Ascending aorta (tissue), 2 donors: ENCODE data around the gene SDK1. TPM values are rescaled to one million over a fixed set of nuclear protein-coding genes. Genes with fewer than 3 reads are reported as not detected.

Experiments
- DNase-seq, 2 donors: peaks; one replicate each; pipeline ENCODE4 v3.0.0-alpha.2; 2019; ENCODE audit warnings: low spot score in 2 of 2
- H3K27ac ChIP-seq, 2 donors: fragments of 200-600 bp; sonication (generic); one replicate each; pipeline ENCODE4 v1.5.1; 2016 to 2017; ENCODE audit warnings: mild to moderate bottlenecking in 1 of 2
- H3K27me3 ChIP-seq: fragments of 200-600 bp; sonication (generic); one replicate; pipeline ENCODE4 v1.5.1; 2017
- H3K36me3 ChIP-seq, 2 donors: fragments of 200-600 bp; sonication (generic); one replicate each; pipeline ENCODE4 v1.5.1; 2016
- H3K4me1 ChIP-seq, 2 donors: fragments of 200-600 bp; sonication (generic); one replicate each; pipeline ENCODE4 v1.5.1; 2016 to 2017; ENCODE audit warnings: mild to moderate bottlenecking in 1 of 2
- H3K4me3 ChIP-seq, 2 donors: fragments of 200-600 bp; sonication (generic); one replicate each; pipeline ENCODE4 v1.5.1; 2016 to 2017; ENCODE audit warnings: mild to moderate bottlenecking in 1 of 2
- H3K9me3 ChIP-seq, 2 donors: fragments of 200-600 bp; sonication (generic); one replicate each; pipeline ENCODE4 v1.5.1; 2016
- CTCF ChIP-seq, 3 experiments: fragments of 200-600 bp in 2 of 3; fragments of 450-650 bp in 1 of 3; sonication (generic) in 2 of 3; IDR thresholded peaks; one replicate each; pipeline ENCODE4 v1.5.1; 2016 to 2019; ENCODE audit warnings: antibody characterized with exemption in 3 of 3, mild to moderate bottlenecking in 1 of 3, moderate library complexity in 1 of 3
- intact Hi-C: fragments of 100-400 bp; cut with DNase I; formaldehyde crosslinking; loops from one replicate; pipeline ENCODE4 v1.15.1; 2023
- total RNA-seq: library from RNA; depleted of rRNA; stranded (reverse); fragments of >200 nt; gene quantifications from one replicate; pipeline ENCODE4 v1.1.0, GENCODE V29; 2016

The SDK1 gene
- total RNA-seq, 1 donor from 2014 or later = 13.3 TPM

DNA sequence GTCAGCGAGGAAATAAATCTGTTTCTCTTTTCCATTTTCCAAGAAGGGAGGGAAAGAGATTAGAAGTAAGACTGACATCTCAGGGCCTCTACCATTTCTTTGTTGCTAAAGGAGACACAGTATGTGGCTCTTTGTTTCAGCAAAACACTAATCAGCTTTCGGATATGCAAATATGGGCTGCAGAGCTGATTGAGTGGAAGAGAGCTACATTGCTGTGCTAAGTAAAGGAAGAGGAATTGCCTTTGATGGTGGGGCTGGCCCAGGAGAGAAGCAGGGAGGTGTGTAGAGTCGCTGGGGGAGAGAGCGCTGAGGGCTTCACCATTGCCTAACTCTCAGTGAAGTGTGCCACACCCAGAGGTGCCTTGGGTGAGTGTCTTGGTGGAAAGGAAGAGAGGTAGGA lies 284.8 kb downstream of the SDK1 start:
- DNase-seq = no peak
- no peaks in the 10 kb centered on the region for H3K36me3 ChIP-seq
- H3K27ac ChIP-seq = no peak overlapping the region
- H3K4me1 ChIP-seq = no peaks in the 10 kb centered on the region
- intact Hi-C loops = no loop called here
- no peaks in the 10 kb centered on the region for H3K27me3 ChIP-seq
- no peak overlapping the region for H3K4me3 ChIP-seq
- no peak for TF ChIP-seq CTCF (IDR thresholded peaks at IDR 0.05)
- H3K9me3 ChIP-seq = no peaks in the 10 kb centered on the region

- Histone ChIP-seq H3K4me1 (no peaks in the 10 kb centered on the region), H3K27me3 (no peaks in the 10 kb centered on the region), H3K27ac (no peak overlapping the region), H3K36me3 (no peaks in the 10 kb centered on the region), H3K4me3 (no peak overlapping the region), H3K9me3 (no peaks in the 10 kb centered on the region)
- TF ChIP-seq CTCF (IDR thresholded peaks at IDR 0.05) = no peak
- intact Hi-C loops = no loop called here
- DNase-seq = no peak
These were observed 287.3 kb downstream of the SDK1 start for GRCh38 chr7:3588341-3588740.

DNA sequence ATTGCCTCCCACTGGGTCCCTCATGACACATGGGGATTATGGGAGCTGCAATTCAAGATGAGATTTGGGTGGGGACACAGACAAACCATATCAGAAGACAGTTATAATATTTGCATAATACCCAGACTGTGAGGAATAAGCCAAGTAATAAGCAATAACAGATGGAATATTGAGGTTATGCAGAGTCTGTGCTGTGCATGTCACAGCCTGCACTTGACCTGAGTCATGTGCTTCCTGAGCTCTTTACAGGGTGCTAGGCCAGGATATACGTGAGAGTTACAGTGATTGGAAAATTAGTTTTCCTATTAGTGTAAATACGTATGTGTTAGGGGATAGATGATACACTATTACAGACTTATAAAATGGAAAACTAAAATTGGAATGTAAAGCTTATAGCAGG lies 288.7 kb downstream of the SDK1 start:
- Histone ChIP-seq H3K4me1 (no peaks in the 10 kb centered on the region), H3K36me3 (no peaks in the 10 kb centered on the region), H3K27ac (no peak overlapping the region), H3K9me3 (no peaks in the 10 kb centered on the region), H3K27me3 (no peaks in the 10 kb centered on the region), H3K4me3 (no peak overlapping the region)
- intact Hi-C loops = no loop called here
- TF ChIP-seq CTCF (IDR thresholded peaks at IDR 0.05) = no peak
- no peak for DNase-seq

DNA sequence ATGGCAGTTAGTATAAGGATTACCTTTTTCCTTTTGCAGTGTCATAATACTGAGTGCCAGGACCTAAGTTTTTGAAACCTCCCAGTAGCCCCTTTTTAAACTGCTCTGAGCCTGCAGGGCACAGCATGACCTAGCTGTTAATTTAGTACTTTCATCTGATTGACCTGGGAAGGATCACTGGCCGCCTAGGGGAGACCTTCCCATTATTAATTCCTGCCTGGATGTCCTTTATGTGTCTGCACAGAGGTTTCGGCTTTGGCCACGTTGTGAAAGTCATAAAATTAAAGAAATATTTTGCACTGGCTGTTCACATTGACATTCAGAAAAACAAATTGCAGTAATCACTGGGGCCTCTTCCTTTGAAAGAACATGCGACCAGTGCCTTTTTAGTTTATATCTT lies 290.2 kb downstream of the SDK1 start:
- TF ChIP-seq CTCF (IDR thresholded peaks at IDR 0.05) = no peak
- H3K4me1 ChIP-seq = no peaks in the 10 kb centered on the region
- intact Hi-C loops = no loop called here

DNA sequence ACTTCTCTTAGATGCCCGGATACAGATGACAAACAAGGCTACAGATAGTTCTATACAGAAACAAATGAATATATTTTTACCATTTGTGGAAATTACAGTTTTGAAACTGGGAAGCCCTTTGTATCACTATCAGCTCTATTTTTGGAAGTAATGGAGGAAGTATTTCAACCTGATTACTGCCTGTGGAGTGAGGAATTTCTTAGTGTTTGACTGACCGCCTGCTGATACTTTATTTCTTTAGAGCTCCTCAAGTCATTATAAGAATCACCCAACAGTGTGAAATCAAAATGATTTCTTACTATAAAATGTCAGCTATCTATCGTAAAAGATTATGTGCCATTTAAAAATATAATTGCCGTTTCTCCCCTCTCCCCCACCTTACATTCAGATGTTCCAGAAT lies 290.9 kb downstream of the SDK1 start:
- no peaks in the 10 kb centered on the region for H3K27me3 ChIP-seq

More for the DNA sequence above, 290.2 kb downstream of the SDK1 start:
- Histone ChIP-seq H3K36me3 (no peaks in the 10 kb centered on the region), H3K4me3 (no peak overlapping the region), H3K9me3 (no peaks in the 10 kb centered on the region), H3K27me3 (no peaks in the 10 kb centered on the region), H3K27ac (no peak overlapping the region)
- DNase-seq = no peak

More for the DNA sequence above, 290.9 kb downstream of the SDK1 start:
- no peaks in the 10 kb centered on the region for H3K4me1 ChIP-seq
- no peak for TF ChIP-seq CTCF (IDR thresholded peaks at IDR 0.05)
- no peak overlapping the region for H3K27ac ChIP-seq
- H3K36me3 ChIP-seq = no peaks in the 10 kb centered on the region
- no peak overlapping the region for H3K4me3 ChIP-seq
- no peak for DNase-seq
- intact Hi-C loops = no loop called here
- no peaks in the 10 kb centered on the region for H3K9me3 ChIP-seq
